Activated CD8-positive, alpha-beta memory T cell treated with anti-CD3 and anti-CD28 coated beads, Interleukin-2, amount 10 ng/mL, durations not matched to agents 7 days and 5 days (primary cell): ENCODE measurements around the gene DOCK1. TPM values are rescaled to one million over a fixed set of nuclear protein-coding genes. Genes with fewer than 3 reads are reported as not detected.

Experiments
- ATAC-seq: fragments of 150-1000 bp; cut with Tn5 transposase; one replicate; pipeline ENCODE4 v1.10.0; 2021; ENCODE audit warnings: moderate library complexity
- CTCF ChIA-PET: fragments of 350-600 bp; sonication (Branson Sonifier 250); formaldehyde crosslinking; loops from one replicate; lab custom pipeline; 2021; ENCODE audit warnings: antibody characterized with exemption; lab: Charles Lee
- DNase-seq: peaks from one replicate; pipeline ENCODE4 v3.0.0-alpha.2; 2020
- H3K27ac Mint-ChIP-seq: one replicate; pipeline ENCODE4 v1.8.0; 2021; ENCODE audit warnings: mild to moderate bottlenecking, mixed read lengths
- H3K27me3 Mint-ChIP-seq: one replicate; pipeline ENCODE4 v1.8.0; 2021; ENCODE audit warnings: mixed read lengths
- H3K36me3 Mint-ChIP-seq: one replicate; pipeline ENCODE4 v1.8.0; 2021; ENCODE audit warnings: mild to moderate bottlenecking, mixed read lengths
- H3K4me1 Mint-ChIP-seq: one replicate; pipeline ENCODE4 v1.8.0; 2021; ENCODE audit warnings: mixed read lengths
- H3K4me3 Mint-ChIP-seq: one replicate; pipeline ENCODE4 v1.8.0; 2021; ENCODE audit warnings: mild to moderate bottlenecking, moderate library complexity, mixed read lengths
- H3K9me3 Mint-ChIP-seq: one replicate; pipeline ENCODE4 v1.8.0; 2022; ENCODE audit warnings: low read depth, mixed read lengths
- total RNA-seq, 2 experiments: library from RNA; stranded (reverse); gene quantifications; one replicate each; pipeline ENCODE4 v1.2.3, GENCODE V29; 2021

Gene DOCK1
- total RNA-seq, 2 experiments from 2014 or later = 0.07 TPM; not detected in 1

DNA sequence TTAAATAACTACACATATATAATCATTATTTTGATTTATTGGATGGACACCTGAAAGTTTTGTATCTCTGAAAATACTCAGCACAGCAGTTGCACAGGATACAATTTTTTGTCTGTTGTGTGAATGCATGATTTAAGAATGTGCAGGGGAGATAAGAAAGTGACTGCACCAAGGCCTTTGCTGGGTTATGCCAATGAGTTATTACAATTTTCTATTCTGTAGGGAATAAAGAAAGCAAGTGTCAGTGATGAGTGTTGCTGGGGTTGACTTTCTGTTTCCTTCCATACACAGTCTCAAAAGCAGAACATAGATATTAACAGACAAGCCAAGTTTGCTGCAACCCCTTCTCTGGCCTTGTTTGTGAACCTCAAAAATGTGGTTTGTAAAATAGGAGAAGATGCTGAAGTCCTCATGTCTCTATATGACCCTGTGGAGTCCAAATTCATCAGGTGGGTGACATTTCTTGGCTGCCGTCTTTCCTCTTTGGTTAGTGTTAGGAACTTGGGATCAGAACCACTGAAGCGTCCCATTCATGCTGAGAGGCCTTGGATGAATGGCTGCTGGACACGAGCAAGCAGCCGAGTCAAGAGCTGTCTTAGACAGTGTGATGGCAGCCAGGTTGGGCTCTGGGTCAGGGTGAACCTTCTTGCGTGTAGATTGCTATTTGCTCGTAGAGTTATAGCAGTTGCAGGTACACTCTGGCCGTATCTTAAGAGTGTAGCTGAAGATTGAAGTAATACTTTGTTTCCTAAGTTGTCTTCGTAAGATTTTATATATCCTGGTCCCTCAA is 92.8 kb downstream of the DOCK1 start:
- H3K36me3 Mint-ChIP-seq = no peaks in the 10 kb centered on the region
- ATAC-seq = no peak
- no peaks in the 10 kb centered on the region for H3K27me3 Mint-ChIP-seq
- H3K27ac Mint-ChIP-seq = no peak overlapping the region
- no peak overlapping the region for H3K4me3 Mint-ChIP-seq
- CTCF ChIA-PET = no interaction called here
- peaks cover 6% of the 10 kb centered on the region for H3K9me3 Mint-ChIP-seq
- H3K4me1 Mint-ChIP-seq = no peaks in the 10 kb centered on the region
- DNase-seq = no peak

DNA sequence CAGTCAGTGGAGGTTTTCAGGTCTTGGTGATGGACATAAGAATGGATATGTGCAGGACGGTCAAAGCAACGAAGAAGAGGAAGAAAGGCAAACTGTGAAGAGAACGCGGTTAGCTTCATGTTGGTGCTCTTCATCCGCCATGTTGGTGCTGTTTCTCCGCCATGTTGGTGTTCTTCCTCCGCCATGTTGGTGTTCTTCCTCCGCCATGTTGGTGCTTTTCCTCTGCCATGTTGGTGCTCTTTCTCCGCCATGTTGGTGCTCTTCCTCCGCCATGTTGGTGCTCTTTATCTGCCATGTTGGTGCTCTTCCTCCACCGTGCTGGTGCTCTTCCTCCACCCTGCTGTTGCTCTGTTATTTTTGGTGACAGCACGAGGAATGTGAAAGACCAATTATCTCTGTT is 95.4 kb downstream of the DOCK1 start:
- no peaks in the 10 kb centered on the region for H3K36me3 Mint-ChIP-seq
- no peak for ATAC-seq
- CTCF ChIA-PET = no interaction called here
- H3K4me1 Mint-ChIP-seq = no peaks in the 10 kb centered on the region
- no peak overlapping the region for H3K27ac Mint-ChIP-seq
- no peak for DNase-seq
- H3K4me3 Mint-ChIP-seq = no peak overlapping the region
- H3K9me3 Mint-ChIP-seq = peaks cover 6% of the 10 kb centered on the region
- H3K27me3 Mint-ChIP-seq = no peaks in the 10 kb centered on the region

DNA sequence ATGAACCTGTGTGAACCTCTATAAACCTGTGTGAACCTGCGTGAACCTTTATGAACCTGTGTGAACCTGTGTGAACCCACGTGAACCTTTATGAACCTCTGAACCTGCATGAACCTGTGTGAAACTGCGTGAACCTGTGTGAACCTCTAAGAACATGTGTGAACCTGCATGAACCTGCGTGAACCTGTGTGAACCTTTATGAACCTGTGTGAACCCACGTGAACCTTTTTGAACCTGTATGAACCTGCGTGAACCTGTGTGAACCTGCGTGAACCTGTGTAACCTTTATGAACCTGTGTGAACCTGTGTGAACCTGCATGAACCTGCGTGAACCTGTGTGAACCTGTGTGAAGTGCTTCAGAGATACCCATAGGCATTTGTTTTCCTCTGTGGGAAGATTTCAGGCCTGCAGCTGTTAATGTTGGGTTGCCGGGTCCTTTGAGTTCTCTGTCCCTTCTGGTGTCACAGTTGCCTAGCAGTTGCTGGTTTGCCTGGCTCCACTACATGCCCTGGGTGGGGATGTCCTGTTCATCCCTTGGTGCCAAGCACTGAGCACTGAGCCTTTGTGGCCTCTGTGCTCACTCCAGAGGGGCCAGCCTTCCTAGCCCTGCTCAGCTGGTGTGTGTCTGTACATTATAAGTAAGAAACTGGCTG is 97.9 kb downstream of the DOCK1 start:
- ATAC-seq (no peak), DNase-seq (no peak)
- Mint-ChIP-seq H3K27ac (no peak overlapping the region), H3K4me3 (no peak overlapping the region), H3K36me3 (no peaks in the 10 kb centered on the region), H3K4me1 (no peaks in the 10 kb centered on the region), H3K9me3 (peaks cover 11% of the 10 kb centered on the region), H3K27me3 (no peaks in the 10 kb centered on the region)
- CTCF ChIA-PET = no interaction called here

DNA sequence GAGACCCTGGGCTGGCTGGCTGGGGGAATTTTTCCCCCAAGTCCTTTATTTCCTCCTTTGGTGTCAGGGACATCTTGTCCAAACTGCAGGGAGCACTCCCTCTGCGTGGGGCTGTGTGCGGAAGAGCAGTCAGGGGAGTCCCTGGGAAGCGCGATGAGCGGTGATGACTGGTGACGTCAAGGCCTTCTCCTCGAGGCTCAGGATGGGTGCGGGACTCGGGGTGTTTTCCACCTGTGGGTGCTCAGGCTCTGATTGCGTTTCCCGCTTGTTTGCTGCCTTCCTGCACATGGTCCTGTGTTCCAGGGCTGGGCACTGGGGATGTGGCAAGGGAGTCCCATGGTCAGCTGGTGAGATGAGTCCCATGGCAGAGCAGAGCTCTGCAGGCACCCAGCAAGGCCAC is 101.2 kb downstream of the DOCK1 start:
- Mint-ChIP-seq H3K9me3 (peaks cover 5% of the 10 kb centered on the region), H3K27me3 (no peaks in the 10 kb centered on the region), H3K36me3 (no peaks in the 10 kb centered on the region), H3K4me3 (no peak overlapping the region), H3K27ac (no peak overlapping the region), H3K4me1 (no peaks in the 10 kb centered on the region)
- DNase-seq (no peak), ATAC-seq (no peak)
- CTCF ChIA-PET = no interaction called here

DNA sequence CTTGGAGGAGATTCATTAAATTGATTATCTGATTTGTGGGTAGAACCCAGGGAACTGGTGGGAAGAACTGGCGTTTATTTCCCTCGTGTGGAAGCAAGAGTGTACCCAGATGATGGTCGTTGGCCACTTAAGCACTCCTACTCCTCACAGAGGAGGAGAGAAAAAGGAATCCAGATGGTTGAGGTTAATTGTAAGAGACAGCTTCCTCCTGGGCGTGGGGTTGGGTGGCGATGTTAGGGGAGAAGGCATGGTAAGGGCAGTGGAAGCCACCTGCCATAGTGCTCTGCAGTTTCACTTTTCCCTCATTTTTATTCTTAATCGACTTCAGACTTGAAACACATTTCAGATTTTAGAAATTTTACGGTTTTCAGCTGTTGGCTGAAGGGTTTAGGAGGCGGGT is 104.1 kb downstream of the DOCK1 start:
- H3K36me3 Mint-ChIP-seq = no peaks in the 10 kb centered on the region
- H3K27me3 Mint-ChIP-seq = no peaks in the 10 kb centered on the region
- H3K4me1 Mint-ChIP-seq = no peaks in the 10 kb centered on the region
- H3K9me3 Mint-ChIP-seq = peaks cover 8% of the 10 kb centered on the region
- H3K4me3 Mint-ChIP-seq = no peak overlapping the region
- no peak for ATAC-seq
- no peak for DNase-seq
- H3K27ac Mint-ChIP-seq = no peak overlapping the region
- CTCF ChIA-PET = no interaction called here

DNA sequence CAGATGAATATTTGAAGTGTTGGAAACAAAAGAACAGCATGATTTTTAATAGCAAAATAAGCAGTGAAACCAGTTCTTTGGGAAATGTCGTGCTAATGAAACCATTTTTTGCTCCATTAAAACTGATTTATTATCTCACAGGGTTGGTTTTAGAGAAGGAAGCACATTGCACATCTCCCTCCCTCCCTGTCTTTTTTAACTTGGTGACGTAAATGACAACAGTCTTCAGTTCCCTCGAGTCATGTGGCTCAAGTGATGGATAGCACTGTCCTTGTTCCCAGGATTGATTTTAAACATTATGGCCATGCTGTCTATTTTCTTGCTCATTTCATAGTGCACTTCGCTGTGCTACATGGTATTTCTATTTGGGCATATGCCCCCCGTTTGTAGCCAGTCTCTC is 105.9 kb downstream of the DOCK1 start:
- H3K27me3 Mint-ChIP-seq = no peaks in the 10 kb centered on the region
- H3K4me1 Mint-ChIP-seq = no peaks in the 10 kb centered on the region
- H3K36me3 Mint-ChIP-seq = no peaks in the 10 kb centered on the region
- ATAC-seq = no peak
- H3K9me3 Mint-ChIP-seq = peaks cover 8% of the 10 kb centered on the region
- CTCF ChIA-PET = no interaction called here
- no peak for DNase-seq
- H3K4me3 Mint-ChIP-seq = no peak overlapping the region
- no peak overlapping the region for H3K27ac Mint-ChIP-seq

DNA sequence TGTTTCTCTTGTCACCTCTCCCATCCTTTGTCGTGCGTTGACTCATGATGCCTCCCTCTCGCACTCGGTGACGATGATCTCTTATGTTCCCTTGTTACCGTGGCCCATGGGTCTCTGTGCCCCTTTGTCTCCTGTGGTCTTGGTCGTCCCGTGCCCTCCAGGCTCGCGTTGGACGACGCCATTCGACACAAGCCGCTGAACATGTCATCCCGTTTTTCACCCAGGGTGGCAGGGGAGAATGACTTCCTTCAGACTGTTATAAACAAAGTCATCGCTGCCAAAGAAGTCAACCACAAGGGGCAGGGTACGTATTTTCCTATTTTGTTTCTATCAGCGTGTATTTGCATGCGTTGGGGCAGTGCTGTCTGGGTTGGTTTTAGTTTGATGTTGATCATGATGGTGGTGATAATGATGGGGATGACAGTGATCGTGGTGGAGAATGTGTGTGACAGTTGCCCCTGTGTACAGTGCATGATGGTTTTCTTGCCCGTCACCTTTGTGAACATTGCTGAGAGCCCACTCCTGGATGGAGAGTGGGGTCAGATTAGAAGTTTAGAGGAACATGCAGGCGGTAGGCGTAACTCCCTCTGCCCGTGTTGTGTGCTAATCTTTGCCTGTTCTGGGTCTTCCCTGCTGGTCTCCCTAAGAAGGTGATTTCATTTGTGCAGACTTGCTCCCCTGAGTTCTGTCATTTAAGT is 107.0 kb downstream of the DOCK1 start:
- CTCF ChIA-PET = no interaction called here
- H3K27me3 Mint-ChIP-seq = no peaks in the 10 kb centered on the region
- no peak for DNase-seq
- ATAC-seq = no peak
- no peaks in the 10 kb centered on the region for H3K36me3 Mint-ChIP-seq
- no peak overlapping the region for H3K27ac Mint-ChIP-seq
- no peak overlapping the region for H3K4me3 Mint-ChIP-seq
- peaks cover 8% of the 10 kb centered on the region for H3K9me3 Mint-ChIP-seq
- H3K4me1 Mint-ChIP-seq = no peaks in the 10 kb centered on the region

DNA sequence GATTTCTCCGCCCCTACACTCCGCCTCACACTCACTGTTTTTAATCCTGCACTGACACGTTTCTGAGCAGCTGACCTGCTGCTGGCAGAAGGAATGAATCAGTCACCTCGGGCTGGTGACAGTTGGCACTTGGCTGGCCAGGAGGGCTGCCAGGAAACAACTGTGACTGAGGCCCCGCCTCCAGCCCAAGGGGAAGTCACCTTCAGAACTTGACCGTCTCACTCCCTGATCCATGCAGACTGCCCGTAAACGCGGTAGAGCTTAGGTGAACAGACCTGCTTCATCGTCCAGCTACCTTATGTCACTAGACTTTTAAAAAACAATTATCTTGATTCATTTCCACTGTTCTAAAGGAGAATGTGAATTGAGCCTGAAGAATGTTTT is 107.5 kb downstream of the DOCK1 start:
- no peak overlapping the region for H3K27ac Mint-ChIP-seq
- H3K27me3 Mint-ChIP-seq = no peaks in the 10 kb centered on the region
- ATAC-seq = no peak
- H3K9me3 Mint-ChIP-seq = peaks cover 3% of the 10 kb centered on the region
- no peak overlapping the region for H3K4me3 Mint-ChIP-seq
- no peak for DNase-seq
- H3K36me3 Mint-ChIP-seq = no peaks in the 10 kb centered on the region
- CTCF ChIA-PET = no interaction called here
- no peaks in the 10 kb centered on the region for H3K4me1 Mint-ChIP-seq

DNA sequence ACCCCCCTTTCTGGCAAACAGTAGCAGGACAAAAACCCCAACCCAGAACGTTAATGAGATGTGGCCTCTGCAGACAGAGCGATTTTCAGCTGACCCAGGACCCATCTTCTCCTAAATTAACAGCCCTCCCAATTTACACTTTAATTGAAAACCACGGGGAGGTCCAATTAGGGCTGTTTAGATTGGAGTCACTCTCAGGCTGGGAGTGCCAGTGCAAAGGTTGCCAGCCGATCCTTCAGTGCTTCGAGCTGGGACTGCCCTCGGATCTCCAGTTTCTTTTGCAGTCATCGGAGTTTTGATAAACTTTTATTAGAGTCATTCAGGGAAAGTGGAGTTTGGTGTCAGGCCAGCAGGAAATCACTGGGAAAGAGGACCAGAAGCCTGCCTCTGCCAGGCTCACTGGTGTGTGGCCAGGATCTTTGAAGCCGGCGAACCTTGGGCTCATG is 108.0 kb downstream of the DOCK1 start:
- DNase-seq (no peak), ATAC-seq (no peak)
- no peak overlapping the region for H3K4me3 Mint-ChIP-seq
- no peaks in the 10 kb centered on the region for H3K4me1 Mint-ChIP-seq
- no peaks in the 10 kb centered on the region for H3K36me3 Mint-ChIP-seq
- CTCF ChIA-PET = no interaction called here
- H3K27ac Mint-ChIP-seq = no peak overlapping the region
- H3K27me3 Mint-ChIP-seq = no peaks in the 10 kb centered on the region
- H3K9me3 Mint-ChIP-seq = peaks cover 3% of the 10 kb centered on the region

DNA sequence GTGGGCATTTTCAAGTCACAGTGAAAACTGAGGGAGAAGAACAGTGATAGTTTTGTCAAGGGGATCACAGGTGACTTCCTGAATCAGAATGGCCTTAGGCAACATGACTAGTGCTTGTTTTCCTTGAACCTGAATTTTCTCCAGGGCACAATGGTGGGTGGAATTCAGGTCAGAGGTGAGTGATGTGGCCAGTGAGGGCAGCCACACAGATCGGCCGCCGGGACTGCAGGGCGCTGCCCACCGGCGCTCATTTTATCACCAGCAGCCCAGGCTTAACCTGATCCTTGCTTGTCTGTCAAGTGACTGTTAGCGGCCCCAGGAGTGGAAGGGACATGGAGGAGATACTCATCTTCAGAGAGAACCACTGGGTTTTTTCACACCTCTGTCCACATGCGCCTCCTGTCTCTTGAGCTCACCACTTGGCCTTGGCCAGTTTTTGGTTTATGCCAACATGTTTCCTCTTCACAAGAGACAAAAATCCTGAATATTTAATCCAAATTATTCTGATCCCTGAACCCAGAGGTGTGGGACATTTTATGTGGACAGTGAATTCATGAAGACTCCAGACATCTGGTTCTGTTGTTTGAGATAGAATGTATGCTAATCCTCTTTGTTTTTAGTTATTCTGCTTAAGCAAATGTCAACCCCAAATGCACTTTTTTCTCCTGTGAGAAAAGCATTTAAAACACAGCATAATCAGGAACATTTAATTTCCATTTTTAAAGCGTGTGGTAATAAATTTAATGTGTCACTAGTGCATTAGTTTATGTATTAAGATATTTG is 108.7 kb downstream of the DOCK1 start:
- Mint-ChIP-seq H3K36me3 (no peaks in the 10 kb centered on the region), H3K4me1 (no peaks in the 10 kb centered on the region), H3K27me3 (no peaks in the 10 kb centered on the region), H3K9me3 (peaks cover 3% of the 10 kb centered on the region), H3K27ac (no peak overlapping the region), H3K4me3 (no peak overlapping the region)
- ATAC-seq (no peak), DNase-seq (no peak)
- CTCF ChIA-PET = no interaction called here

DNA sequence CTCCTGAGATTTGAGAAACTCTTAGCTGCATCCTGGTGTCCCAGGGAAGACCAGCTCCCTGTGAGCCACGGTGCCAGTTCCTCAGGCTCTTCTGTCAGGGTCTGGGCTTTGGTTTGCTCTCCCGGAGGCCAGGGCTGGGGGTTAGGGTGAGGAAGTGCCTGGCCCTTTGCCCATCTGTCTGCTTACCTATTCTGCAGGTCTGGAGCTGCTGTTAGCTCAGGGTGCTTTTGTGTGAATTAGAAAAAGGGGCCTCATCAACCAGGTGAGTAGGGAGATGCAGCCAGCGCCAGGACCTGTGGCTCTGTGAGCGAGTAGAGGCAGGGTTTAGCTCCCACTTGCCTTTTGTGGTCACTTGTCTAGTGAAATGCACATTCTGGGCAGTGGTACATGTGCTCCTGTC is 109.4 kb downstream of the DOCK1 start:
- Mint-ChIP-seq H3K9me3 (peaks cover 3% of the 10 kb centered on the region), H3K4me3 (no peak overlapping the region), H3K36me3 (no peaks in the 10 kb centered on the region), H3K27ac (no peak overlapping the region), H3K27me3 (no peaks in the 10 kb centered on the region), H3K4me1 (no peaks in the 10 kb centered on the region)
- ATAC-seq (no peak), DNase-seq (no peak)
- CTCF ChIA-PET = no interaction called here

DNA sequence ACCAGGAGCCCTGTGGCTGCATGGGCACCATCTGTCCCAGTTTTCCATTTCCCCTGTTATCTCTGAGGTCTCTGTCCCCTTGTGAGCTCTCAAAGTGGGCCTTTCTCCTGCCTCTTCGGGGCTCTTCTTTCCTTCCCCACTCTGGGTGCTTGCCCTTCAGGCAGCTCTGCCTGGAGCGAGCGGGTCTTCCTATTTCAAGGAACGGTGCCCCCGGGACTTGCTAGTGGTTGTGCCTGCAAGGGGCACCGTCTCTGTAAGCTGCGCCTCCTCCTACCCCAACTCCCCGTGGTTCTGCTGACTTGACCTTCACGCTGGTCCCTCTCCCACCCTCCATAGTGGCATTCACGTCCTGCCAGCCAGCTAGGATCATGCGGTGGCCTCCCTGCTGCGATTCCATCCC is 110.1 kb downstream of the DOCK1 start:
- Mint-ChIP-seq H3K9me3 (peaks cover 3% of the 10 kb centered on the region), H3K27ac (no peak overlapping the region), H3K27me3 (no peaks in the 10 kb centered on the region), H3K4me3 (no peak overlapping the region), H3K4me1 (no peaks in the 10 kb centered on the region), H3K36me3 (no peaks in the 10 kb centered on the region)
- CTCF ChIA-PET = no interaction called here
- ATAC-seq = no peak
- no peak for DNase-seq

DNA sequence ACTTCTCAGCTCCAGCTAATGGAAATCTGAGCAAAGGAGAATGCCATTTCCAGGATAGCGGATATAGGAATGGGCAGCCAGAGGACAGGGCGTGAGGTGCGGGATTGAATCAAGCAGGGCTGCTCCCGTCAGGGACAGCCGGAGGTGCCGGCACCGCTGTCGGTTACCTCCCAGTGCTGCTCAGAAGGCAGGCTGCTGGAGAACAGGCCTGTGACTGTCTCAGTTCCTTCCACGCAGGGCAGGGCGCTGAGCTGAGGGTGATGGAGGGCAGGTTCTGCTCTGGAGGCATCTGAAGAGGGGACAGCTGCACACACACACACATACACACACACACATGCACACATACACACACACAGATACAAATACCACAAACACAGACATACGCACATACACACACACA is 111.1 kb downstream of the DOCK1 start:
- Mint-ChIP-seq H3K27me3 (no peaks in the 10 kb centered on the region), H3K36me3 (no peaks in the 10 kb centered on the region), H3K27ac (no peak overlapping the region), H3K4me1 (no peaks in the 10 kb centered on the region), H3K4me3 (no peak overlapping the region), H3K9me3 (peaks cover 3% of the 10 kb centered on the region)
- CTCF ChIA-PET = no interaction called here
- no peak for DNase-seq
- no peak for ATAC-seq
